CMK (cell line): ENCODE measurements around the gene MMP17.

ENCODE experiments used
- DNase-seq: peaks from one replicate; pipeline ENCODE4 v3.0.0-alpha.2; 2010; ENCODE audit warnings: low read depth

MMP17 gene

GRCh38 chr12:131895640-131896079 is 67.5 kb downstream of the MMP17 start:
- DNase-seq = no peak

GRCh38 chr12:131896080-131896810 is 68.1 kb downstream of the MMP17 start:
- peak; percentile 45 for DNase-seq

- DNase-seq = no peak
Observed at GRCh38 chr12:131896811-131897270, 68.6 kb downstream of the MMP17 start.

- DNase-seq = no peak
Observed at GRCh38 chr12:131897276-131897675, 69.1 kb downstream of the MMP17 start.

GRCh38 chr12:131897875-131898274 is 69.7 kb downstream of the MMP17 start:
- DNase-seq = no peak

- DNase-seq = no peak
Observed at GRCh38 chr12:131900397-131900796, 72.2 kb downstream of the MMP17 start.
